CD4-positive, alpha-beta T cell (primary cell): Measurements from ENCODE around the gene CLSTN3. TPM values are rescaled to one million over a fixed set of nuclear protein-coding genes. Genes with fewer than 3 reads are reported as not detected.
A peak's percentile ranks its signal among the peaks of the same experiment; 100 is the strongest.

Experiments
- ATAC-seq: fragments of 200-7000 bp; cut with Tn5 transposase; one replicate; pipeline ENCODE4 v1.10.0; 2022; ENCODE audit warnings: mild to moderate bottlenecking; ENCODE audit not compliant: poor library complexity
- CTCF ChIA-PET: fragments of 350-600 bp; sonication (Branson Sonifier 250); formaldehyde crosslinking; loops from one replicate; lab custom pipeline; 2021; ENCODE audit warnings: antibody characterized with exemption, inconsistent platforms; lab: Charles Lee
- POLR2A ChIA-PET: fragments of 350-600 bp; sonication (Branson Sonifier 250); formaldehyde crosslinking; loops from one replicate; lab custom pipeline; 2021; ENCODE audit warnings: antibody characterized with exemption, inconsistent platforms; lab: Charles Lee
- DNase-seq, 14 experiments: peaks; one replicate each; pipeline ENCODE4 v3.0.0-alpha.2; 2013 to 2020; ENCODE audit warnings: mixed read lengths in 2 of 14
- H3K27ac ChIP-seq, 2 donors: one replicate each; pipeline versions ENCODE4 v1.5.1 to v1.7.0; 2013; ENCODE audit warnings: low read length in 2 of 2, low read depth in 1 of 2, mild to moderate bottlenecking in 1 of 2
- H3K27me3 ChIP-seq, 2 experiments: 1 replicate in 1 of 2; 2 replicates in 1 of 2; pipeline versions ENCODE4 v1.6.1 to v1.7.0; 2013; ENCODE audit warnings: low read length in 2 of 2, control low read depth in 1 of 2, mild to moderate bottlenecking in 1 of 2, moderate library complexity in 1 of 2; ENCODE audit not compliant: insufficient read depth in 2 of 2, control insufficient read depth in 1 of 2
- H3K36me3 ChIP-seq: one replicate; pipeline ENCODE4 v1.6.1; 2013; ENCODE audit warnings: low read length, control low read depth; ENCODE audit not compliant: insufficient read depth
- H3K4me1 ChIP-seq: one replicate; pipeline ENCODE4 v1.6.1; 2013; ENCODE audit warnings: low read length, control low read depth; ENCODE audit not compliant: insufficient read depth
- H3K4me3 ChIP-seq: one replicate; pipeline ENCODE4 v1.5.1; 2013; ENCODE audit warnings: mild to moderate bottlenecking, low read length, moderate library complexity
- H3K9me3 ChIP-seq, 2 experiments: 1 replicate in 1 of 2; 2 replicates in 1 of 2; pipeline versions ENCODE4 v1.6.1 to v1.7.0; 2013; ENCODE audit warnings: low read length in 2 of 2, mild to moderate bottlenecking in 2 of 2, control low read depth in 1 of 2, moderate library complexity in 1 of 2; ENCODE audit not compliant: control insufficient read depth in 1 of 2, insufficient read depth in 1 of 2
- H3K27ac Mint-ChIP-seq: one replicate; pipeline ENCODE4 v1.8.0; 2020; ENCODE audit warnings: mixed read lengths
- H3K27me3 Mint-ChIP-seq: one replicate; pipeline ENCODE4 v1.8.0; 2021; ENCODE audit warnings: mixed read lengths
- H3K36me3 Mint-ChIP-seq: one replicate; pipeline ENCODE4 v1.8.0; 2021; ENCODE audit warnings: low read depth, mixed read lengths
- H3K4me1 Mint-ChIP-seq: one replicate; pipeline ENCODE4 v1.8.0; 2021; ENCODE audit warnings: low read depth, mixed read lengths
- H3K4me3 Mint-ChIP-seq: one replicate; pipeline ENCODE4 v1.8.0; 2020; ENCODE audit warnings: mild to moderate bottlenecking, mixed read lengths
- H3K9me3 Mint-ChIP-seq: one replicate; pipeline ENCODE4 v1.8.0; 2020; ENCODE audit warnings: mixed read lengths
- intact Hi-C, 2 experiments: fragments of 100-400 bp; cut with DNase I in 1 of 2; cut with micrococcal nuclease in 1 of 2; formaldehyde crosslinking; loops; one replicate each; pipeline versions ENCODE4 v1.15.1 to v1.9.0; 2023 to 2025; cut with DNase I, micrococcal nuclease
- total RNA-seq, 174 experiments: library from RNA in 2 of 174; stranded (reverse) in 2 of 174; gene quantifications; one replicate each; pipeline ENCODE4 v1.2.3 and lab custom pipeline; 2021 to 2026
- TF ChIP-seq, protein P1 (sequence below): fragments of 200-600 bp; IDR thresholded peaks from one replicate; pipeline ENCODE4 v1.8.0; 2022; ENCODE audit warnings: antibody characterized with exemption, mild to moderate bottlenecking

CLSTN3 gene
- total RNA-seq, 2 experiments from 2014 or later: 29.1 to 33.9 TPM

- TF ChIP-seq, protein P1, sequence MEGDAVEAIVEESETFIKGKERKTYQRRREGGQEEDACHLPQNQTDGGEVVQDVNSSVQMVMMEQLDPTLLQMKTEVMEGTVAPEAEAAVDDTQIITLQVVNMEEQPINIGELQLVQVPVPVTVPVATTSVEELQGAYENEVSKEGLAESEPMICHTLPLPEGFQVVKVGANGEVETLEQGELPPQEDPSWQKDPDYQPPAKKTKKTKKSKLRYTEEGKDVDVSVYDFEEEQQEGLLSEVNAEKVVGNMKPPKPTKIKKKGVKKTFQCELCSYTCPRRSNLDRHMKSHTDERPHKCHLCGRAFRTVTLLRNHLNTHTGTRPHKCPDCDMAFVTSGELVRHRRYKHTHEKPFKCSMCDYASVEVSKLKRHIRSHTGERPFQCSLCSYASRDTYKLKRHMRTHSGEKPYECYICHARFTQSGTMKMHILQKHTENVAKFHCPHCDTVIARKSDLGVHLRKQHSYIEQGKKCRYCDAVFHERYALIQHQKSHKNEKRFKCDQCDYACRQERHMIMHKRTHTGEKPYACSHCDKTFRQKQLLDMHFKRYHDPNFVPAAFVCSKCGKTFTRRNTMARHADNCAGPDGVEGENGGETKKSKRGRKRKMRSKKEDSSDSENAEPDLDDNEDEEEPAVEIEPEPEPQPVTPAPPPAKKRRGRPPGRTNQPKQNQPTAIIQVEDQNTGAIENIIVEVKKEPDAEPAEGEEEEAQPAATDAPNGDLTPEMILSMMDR: no peak
- ChIA-PET POLR2A (interaction anchor here (0.7 to 1.4 kb wide), 2 partner anchors 16 to 73 kb away, joined by 3 to 5 read pairs; no protein-coding TSS in a partner anchor), CTCF (interaction anchor here (1.5 kb wide), 1 partner anchor 222 kb away, joined by 5 read pairs; no protein-coding TSS in a partner anchor)
- H3K27ac Mint-ChIP-seq: peak overlapping the region; percentile 53
- H3K27me3 Mint-ChIP-seq: no peaks in the 10 kb centered on the region
- Histone ChIP-seq H3K27me3 (no peaks in the 10 kb centered on the region), H3K4me1 (peaks cover 13% of the 10 kb centered on the region), H3K4me3 (peak overlapping the region; percentile 52), H3K27ac (no peak overlapping the region), H3K36me3 (no peaks in the 10 kb centered on the region), H3K9me3 (no peaks in the 10 kb centered on the region)
- H3K36me3 Mint-ChIP-seq: no peaks in the 10 kb centered on the region
- DNase-seq (no peak), ATAC-seq (peak; percentile 26)
- H3K4me3 Mint-ChIP-seq: peak overlapping the region; percentile 88
- intact Hi-C loops: loop anchor here (1.0 to 5.0 kb wide), 4 partner anchors 114 to 223 kb away; no protein-coding TSS in a partner anchor
- H3K4me1 Mint-ChIP-seq: peaks cover 8% of the 10 kb centered on the region
- H3K9me3 Mint-ChIP-seq: no peaks in the 10 kb centered on the region
Observed at GRCh38 chr12:7091660-7092228, 38.4 kb upstream of the CLSTN3 start.

DNA sequence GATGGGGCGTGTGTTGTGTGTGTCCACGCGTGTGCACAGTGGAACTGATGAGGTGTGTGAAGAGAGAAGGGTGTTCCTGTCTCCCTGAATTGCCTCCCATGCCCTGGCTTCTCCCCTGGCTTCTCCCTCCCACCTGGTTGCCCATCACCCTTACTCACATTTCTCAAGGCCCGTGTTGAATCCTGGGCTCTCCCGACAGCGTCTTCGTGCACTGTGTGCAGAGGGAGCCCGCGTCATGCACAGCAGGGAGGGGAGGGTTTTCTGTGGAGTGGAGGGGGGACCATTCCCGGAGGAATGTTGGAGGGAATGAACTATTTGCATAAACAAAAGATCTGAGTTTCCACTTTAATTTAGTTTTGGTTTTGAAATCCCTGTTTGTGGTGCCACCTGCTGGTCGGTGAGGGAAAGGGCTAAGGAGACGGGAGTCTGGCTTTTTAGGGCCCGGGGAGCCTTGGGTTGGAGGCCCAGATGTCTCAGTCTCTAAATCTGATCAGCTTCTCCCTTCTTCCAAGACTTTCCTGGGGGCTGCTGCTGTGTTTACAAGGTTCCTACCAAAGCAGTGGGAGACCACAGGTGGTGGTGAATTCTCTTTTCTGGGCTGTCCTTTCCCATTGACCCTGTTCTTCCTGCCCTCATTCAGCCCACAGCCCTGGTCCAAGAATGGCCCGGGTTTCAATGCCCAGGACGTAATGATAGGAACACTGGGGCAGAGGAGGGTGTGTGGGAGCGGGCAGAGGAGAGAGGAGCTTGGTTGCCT lies 37.8 kb upstream of the CLSTN3 start, which contains the start of gene C1R:
C1R (minus strand) TSS at position 217 of the 757 bp plus-strand sequence; CDS start at position 160, 57 bp downstream.
- Histone ChIP-seq H3K4me3 (peak within 1 kb of the TSS; percentile 52), H3K9me3 (no peaks in the 10 kb centered on the region), H3K4me1 (peaks cover 13% of the 10 kb centered on the region), H3K36me3 (peaks cover 1% of the 10 kb centered on the region), H3K27ac (no peak within 1 kb of the TSS), H3K27me3 (no peaks in the 10 kb centered on the region)
- TF ChIP-seq, protein P1: peak; percentile 82
- ATAC-seq (peak; percentile 79), DNase-seq (peak; percentile 57 to 83 (median 66))
- Mint-ChIP-seq H3K4me3 (peak within 1 kb of the TSS; percentile 88), H3K27ac (peak within 1 kb of the TSS; percentile 53), H3K9me3 (no peaks in the 10 kb centered on the region), H3K27me3 (no peaks in the 10 kb centered on the region), H3K4me1 (peaks cover 8% of the 10 kb centered on the region), H3K36me3 (no peaks in the 10 kb centered on the region)
- ChIA-PET POLR2A (interaction anchor here (1.1 to 1.4 kb wide), 3 partner anchors 15 to 223 kb away, joined by 3 to 5 read pairs (median 5); no protein-coding TSS in a partner anchor), CTCF (interaction anchor here (0.7 kb wide), 1 partner anchor 16 kb away, joined by 3 read pairs; no protein-coding TSS in a partner anchor)
- intact Hi-C loops: loop anchor here (1.0 to 5.0 kb wide), 4 partner anchors 115 to 224 kb away; no protein-coding TSS in a partner anchor

DNA sequence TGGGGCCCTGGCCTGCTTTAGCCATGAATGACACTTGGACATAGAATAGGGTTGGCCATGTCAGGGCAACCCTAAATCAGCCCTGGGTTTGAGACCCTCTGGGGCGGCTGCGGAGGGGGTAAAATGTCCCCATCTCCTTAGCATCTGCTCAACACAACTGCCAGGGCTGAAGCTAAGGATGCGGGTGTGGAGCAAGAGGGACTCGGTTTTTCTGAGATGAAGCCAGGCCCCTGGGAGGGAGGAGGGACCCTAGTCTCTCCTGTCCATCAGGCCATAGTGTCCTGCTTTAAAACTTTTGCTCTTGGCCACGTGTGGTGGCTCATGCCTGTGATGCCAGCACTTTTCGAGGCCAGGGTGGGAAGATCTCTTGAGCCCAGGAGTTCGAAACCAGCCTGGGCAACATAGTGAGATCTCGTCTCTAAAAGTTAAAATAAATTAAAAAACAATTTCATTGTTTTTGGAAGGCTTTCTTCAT lies 37.1 kb upstream of the CLSTN3 start:
- TF ChIP-seq, protein P1: no peak
- H3K36me3 ChIP-seq: peaks cover 2% of the 10 kb centered on the region
- H3K27ac ChIP-seq: no peak overlapping the region
- Mint-ChIP-seq H3K36me3 (no peaks in the 10 kb centered on the region), H3K27ac (no peak overlapping the region), H3K4me1 (peaks cover 8% of the 10 kb centered on the region), H3K4me3 (no peak overlapping the region), H3K27me3 (no peaks in the 10 kb centered on the region), H3K9me3 (no peaks in the 10 kb centered on the region)
- no peaks in the 10 kb centered on the region for H3K9me3 ChIP-seq
- ChIA-PET CTCF (interaction anchor here (0.7 to 1.0 kb wide), 2 partner anchors 15 to 223 kb away, joined by 3 read pairs; no protein-coding TSS in a partner anchor), POLR2A (interaction anchor here (1.1 to 1.4 kb wide), 3 partner anchors 14 to 224 kb away, joined by 3 to 5 read pairs (median 5); no protein-coding TSS in a partner anchor)
- no peaks in the 10 kb centered on the region for H3K27me3 ChIP-seq
- H3K4me3 ChIP-seq: no peak overlapping the region
- DNase-seq (no peak), ATAC-seq (no peak)
- intact Hi-C loops: loop anchor here (1.0 to 5.0 kb wide), 4 partner anchors 116 to 224 kb away; no protein-coding TSS in a partner anchor
- H3K4me1 ChIP-seq: peaks cover 13% of the 10 kb centered on the region
